GM06990 (cell line): ENCODE data around the gene AP1B1.
"Not testable (repeated sequence)": the region's sequence is repeated elsewhere in the genome, so short reads cannot be mapped to it uniquely, and the experiment has no call there.

Experiments used
- DNase-seq: peaks from one replicate; pipeline ENCODE4 v3.0.0-alpha.2; 2011; ENCODE audit not compliant: insufficient read length; ENCODE audit errors: extremely low read depth
- H3K27me3 ChIP-seq: replicated peaks from 2 replicates; pipeline ENCODE4 v1.6.0; 2011; ENCODE audit warnings: low read length; ENCODE audit not compliant: control insufficient read depth, insufficient read depth
- H3K36me3 ChIP-seq: 2 replicates; pipeline ENCODE4 v1.5.1; 2011; ENCODE audit warnings: low read length; ENCODE audit not compliant: control insufficient read depth, insufficient read depth
- H3K4me3 ChIP-seq: replicated peaks from 2 replicates; pipeline ENCODE4 v1.5.1; 2011; ENCODE audit warnings: low read depth, mild to moderate bottlenecking, control low read depth, low read length
- CTCF ChIP-seq: IDR thresholded peaks from 2 replicates; pipeline ENCODE4 v1.5.1; 2011; ENCODE audit warnings: low read length, control low read depth, mild to moderate bottlenecking, inconsistent platforms; ENCODE audit not compliant: insufficient read depth, poor library complexity, severe bottlenecking

Gene AP1B1

GRCh38 chr22:29377979-29378378, 10.4 kb downstream of the AP1B1 start:
- DNase-seq: no peak
- H3K36me3 ChIP-seq: peaks cover 25% of the 10 kb centered on the region
- no peak for TF ChIP-seq CTCF
- H3K27me3 ChIP-seq: no peaks in the 10 kb centered on the region
- H3K4me3 ChIP-seq: no peak overlapping the region

- DNase-seq, H3K4me3 ChIP-seq, H3K27me3 ChIP-seq: not testable (repeated sequence)
- H3K36me3 ChIP-seq: peaks cover 19% of the 10 kb centered on the region
These were observed 11.7 kb downstream of the AP1B1 start for GRCh38 chr22:29376705-29377104.

GRCh38 chr22:29375398-29376076, 12.8 kb downstream of the AP1B1 start:
- peaks cover 14% of the 10 kb centered on the region for H3K36me3 ChIP-seq
- TF ChIP-seq CTCF: no peak
- no peak overlapping the region for H3K4me3 ChIP-seq
- no peak for DNase-seq
- H3K27me3 ChIP-seq: no peaks in the 10 kb centered on the region

- not testable (repeated sequence) for H3K4me3 ChIP-seq, DNase-seq, H3K27me3 ChIP-seq
- H3K36me3 ChIP-seq: peaks cover 12% of the 10 kb centered on the region
These were observed 13.6 kb downstream of the AP1B1 start for GRCh38 chr22:29374806-29375205.

- TF ChIP-seq CTCF: no peak
- Histone ChIP-seq H3K4me3 (no peak overlapping the region), H3K27me3 (no peaks in the 10 kb centered on the region), H3K36me3 (peaks cover 12% of the 10 kb centered on the region)
- no peak for DNase-seq
These were observed 14.0 kb downstream of the AP1B1 start for GRCh38 chr22:29374401-29374800.

GRCh38 chr22:29370537-29370936, 17.8 kb downstream of the AP1B1 start:
- Histone ChIP-seq H3K4me3 (no peak overlapping the region), H3K36me3 (peaks cover 3% of the 10 kb centered on the region), H3K27me3 (no peaks in the 10 kb centered on the region)
- no peak for TF ChIP-seq CTCF
- no peak for DNase-seq

- TF ChIP-seq CTCF: no peak
- DNase-seq: no peak
- Histone ChIP-seq H3K4me3 (no peak overlapping the region), H3K27me3 (no peaks in the 10 kb centered on the region), H3K36me3 (peaks cover 5% of the 10 kb centered on the region)
These were observed 18.9 kb downstream of the AP1B1 start for GRCh38 chr22:29369460-29369859.
